Adrenal gland (tissue), 12 donors: ENCODE results near the gene CRYAB. TPM values are rescaled to one million over a fixed set of nuclear protein-coding genes. Genes with fewer than 3 reads are reported as not detected.

ENCODE experiments used
- DNase-seq, 7 donors: peaks; one replicate each; pipeline ENCODE4 v3.0.0-alpha.2; 2019 to 2020
- H3K27ac ChIP-seq, 5 donors: fragments of 200-600 bp; sonication (generic) in 4 of 5; 1 replicate in 3 of 5; 2 replicates in 2 of 5; pipeline versions ENCODE4 v1.5.1 to v1.8.0; 2016 to 2020; ENCODE audit warnings: mild to moderate bottlenecking in 1 of 5
- H3K27me3 ChIP-seq: fragments of 200-600 bp; 2 replicates; pipeline ENCODE4 v1.8.0; 2021
- H3K36me3 ChIP-seq, 2 donors: fragments of 200-600 bp; replicated peaks in 1 of 2; 1 replicate in 1 of 2; 2 replicates in 1 of 2; pipeline versions ENCODE4 v1.5.1 to v1.8.0; 2018 to 2022
- H3K4me1 ChIP-seq, 2 donors: fragments of 200-600 bp; replicated peaks in 1 of 2; 1 replicate in 1 of 2; 2 replicates in 1 of 2; pipeline versions ENCODE4 v1.5.1 to v1.8.0; 2018 to 2021
- H3K4me3 ChIP-seq, 4 donors: fragments of 200-600 bp; sonication (generic) in 3 of 4; one replicate each; pipeline ENCODE4 v1.5.1; 2016 to 2018
- H3K9me3 ChIP-seq, 3 donors: fragments of 200-600 bp; sonication (generic) in 1 of 3; replicated peaks in 1 of 3; 1 replicate in 2 of 3; 2 replicates in 1 of 3; pipeline versions ENCODE4 v1.5.1 to v1.8.0; 2016 to 2021
- CTCF ChIP-seq, 6 experiments: fragments of 450-650 bp in 4 of 6; fragments of 200-600 bp in 2 of 6; sonication (generic) in 1 of 6; IDR thresholded peaks; 1 replicate in 5 of 6; 2 replicates in 1 of 6; pipeline versions ENCODE4 v1.5.1 to v1.8.0; 2016 to 2021; ENCODE audit warnings: antibody characterized with exemption in 6 of 6, mild to moderate bottlenecking in 2 of 6, moderate library complexity in 1 of 6
- POLR2A ChIP-seq, 2 donors: fragments of 450-650 bp; IDR thresholded peaks; one replicate each; pipeline ENCODE4 v1.6.1; 2017; ENCODE audit warnings: antibody characterized with exemption in 2 of 2, mild to moderate bottlenecking in 2 of 2, moderate library complexity in 1 of 2
- WGBS, 4 donors: extraction: QIAGEN DNeasy Blood & Tissue Kit in 2 of 4; methylation state at CpG; one replicate each; pipeline versions ENCODE4 v1.1.5 to v1.1.7; 2013 to 2017; 5-methylcytosine and 5-hydroxymethylcytosine counted together
- intact Hi-C, 2 donors: fragments of 100-400 bp; cut with DNase I; formaldehyde crosslinking; loops; one replicate each; pipeline versions ENCODE4 v1.14.1 to v1.15.0; 2022 to 2023
- polyA plus RNA-seq, 3 donors: library from polyadenylated mRNA; stranded (reverse); fragments of 200-250 nt in 2 of 3; fragments of 350-450 nt in 1 of 3; fragmentation: Illumina TruSeq in 1 of 3; extraction: RNeasy Lipid Tissue Mini Kit (QIAGEN cat#74804) in 1 of 3; gene quantifications; one replicate each; pipeline ENCODE4 v1.2.3, GENCODE V29; 2013 to 2014
- total RNA-seq, 9 donors: library from RNA; depleted of rRNA in 4 of 9; stranded (reverse); fragments of >200 nt in 4 of 9; fragments of 120-200 nt in 1 of 9; fragmentation: NEBNext Ultra II Directional in 1 of 9; extraction: Animal tissue kit (Norgen Biotek cat#: 25700) in 1 of 9; gene quantifications; one replicate each; pipeline versions ENCODE4 v1.1.0 to v1.2.4, GENCODE V29; 2013 to 2023
- donor health status: healthy with polysubstance abuse.
- donor health status: Bipolar disorder and iron deficiency.
- donor health status: DM: yes; HTN: yes; CAD: no.
- donor health status: DM: no; HTN: no; CAD: no.
- donor health status: DM: no; HTN: no; CAD: no.
- donor health status: DM: yes; HTN: yes; CAD: no.

CRYAB gene
- total and polyA plus RNA-seq, 12 donors = 6.8 to 108 (median 66.5) TPM

GRCh38 chr11:111878849-111879636 lies 32.5 kb downstream of the CRYAB start, which contains the start of the genes CFAP68 and FDXACB1:
Gene CFAP68, plus strand, starts transcription at chr11:111879541. Its CDS starts 20 bp downstream, at chr11:111879561.
Gene FDXACB1, minus strand, starts transcription at chr11:111879165. Its CDS starts 33 bp downstream, at chr11:111879132.
- DNase-seq = peak; percentile 96 to 99 (median 98)
- Histone ChIP-seq H3K36me3 (no peaks in the 10 kb centered on the region), H3K27me3 (no peaks in the 10 kb centered on the region), H3K9me3 (no peaks in the 10 kb centered on the region), H3K27ac (peak within 1 kb of the TSS; percentile 78 to 99 (median 93)), H3K4me3 (peak within 1 kb of the TSS; percentile 21 to 90 (median 42)), H3K4me1 (peaks cover 17 to 21% of the 10 kb centered on the region in 2 donors)
- 0 to 2% (median 1%) methylated on average over 29 to 55 of the region's 55 CpGs for WGBS, 4 donors
- intact Hi-C loops = loop anchor here (5.0 to 10.0 kb wide), 4 partner anchors 46 to 206 kb away; partner anchors contain the start of genes SDHD (in 1 of the 2) and TIMM8B (in 1 of the 2)
- peak; percentile 82 to 99 (median 98) for TF ChIP-seq CTCF (IDR thresholded peaks at IDR 0.05)
- TF ChIP-seq POLR2A (IDR thresholded peaks at IDR 0.05) = peak; percentile 57 to 58

GRCh38 chr11:111878385-111878848 lies 33.2 kb downstream of the CRYAB start:
- intact Hi-C loops = loop anchor here (5.0 to 10.0 kb wide), 4 partner anchors 46 to 206 kb away; partner anchors contain the start of genes SDHD (in 1 of the 2) and TIMM8B (in 1 of the 2)
- WGBS, 4 donors = 0 to 1% (median 0%) methylated on average over 13 of the region's 13 CpGs
- Histone ChIP-seq H3K27ac (peak overlapping the region; percentile 78 to 99 (median 93)), H3K36me3 (no peaks in the 10 kb centered on the region), H3K27me3 (no peaks in the 10 kb centered on the region), H3K9me3 (no peaks in the 10 kb centered on the region), H3K4me1 (peaks cover 17 to 21% of the 10 kb centered on the region in 2 donors), H3K4me3 (peak overlapping the region in 3 of 4 donors; percentile 31 to 90 (median 53))
- TF ChIP-seq POLR2A (IDR thresholded peaks at IDR 0.05) = no peak
- TF ChIP-seq CTCF (IDR thresholded peaks at IDR 0.05) = no peak
- DNase-seq = no peak

GRCh38 chr11:111871693-111872161 lies 39.8 kb downstream of the CRYAB start:
- H3K4me1 ChIP-seq = peaks cover 0 to 12% of the 10 kb centered on the region in 2 donors
- peaks cover 0 to 4% of the 10 kb centered on the region in 2 donors for H3K36me3 ChIP-seq
- peak overlapping the region; percentile 67 to 97 (median 93) for H3K4me3 ChIP-seq
- TF ChIP-seq POLR2A (IDR thresholded peaks at IDR 0.05) (no peak), CTCF (IDR thresholded peaks at IDR 0.05) (no peak)
- no peaks in the 10 kb centered on the region for H3K27me3 ChIP-seq
- DNase-seq = no peak
- H3K27ac ChIP-seq = peak overlapping the region; percentile 74 to 98 (median 87)
- H3K9me3 ChIP-seq = no peaks in the 10 kb centered on the region
- intact Hi-C loops = loop anchor here (10.0 kb wide), 3 partner anchors 53 to 213 kb away; partner anchors contain the start of genes SDHD (in 1 of the 2) and TIMM8B (in 1 of the 2)
- WGBS, 4 donors = 38 to 46% (median 46%) methylated on average over 5 of the region's 5 CpGs
